GM12865 (cell line): Measurements from ENCODE around the gene WNT2.
A peak's percentile ranks its signal among the peaks of the same experiment; 100 is the strongest.

Source experiments
- DNase-seq: peaks from one replicate; pipeline ENCODE4 v3.0.0; 2010; ENCODE audit warnings: low read depth
- H3K4me3 ChIP-seq: 2 replicates; pipeline ENCODE4 v1.5.1; 2011; ENCODE audit warnings: mild to moderate bottlenecking, low read depth, low read length, control low read depth
- CTCF ChIP-seq: IDR thresholded peaks from 2 replicates; pipeline ENCODE4 v1.5.1; 2011; ENCODE audit warnings: low read length, control low read depth, low read depth, inconsistent platforms; ENCODE audit not compliant: insufficient read depth; ENCODE audit errors: missing control alignments

WNT2 gene

GRCh38 chr7:117241088-117241487 lies 81.8 kb downstream of the WNT2 start:
- no peak for TF ChIP-seq CTCF
- DNase-seq: no peak

GRCh38 chr7:117238937-117239336 lies 83.9 kb downstream of the WNT2 start:
- TF ChIP-seq CTCF: no peak

More at GRCh38 chr7:117241088-117241487, 81.8 kb downstream of the WNT2 start:
- no peak overlapping the region for H3K4me3 ChIP-seq

GRCh38 chr7:117238472-117238871 lies 84.4 kb downstream of the WNT2 start:
- no peak for DNase-seq
- no peak for TF ChIP-seq CTCF
- H3K4me3 ChIP-seq: no peak overlapping the region

More at GRCh38 chr7:117238937-117239336, 83.9 kb downstream of the WNT2 start:
- no peak overlapping the region for H3K4me3 ChIP-seq
- no peak for DNase-seq

GRCh38 chr7:117237646-117238045 lies 85.2 kb downstream of the WNT2 start:
- DNase-seq: no peak
- no peak for TF ChIP-seq CTCF
- H3K4me3 ChIP-seq: no peak overlapping the region

GRCh38 chr7:117231047-117231359 lies 91.9 kb downstream of the WNT2 start:
- DNase-seq: no peak
- TF ChIP-seq CTCF: no peak
- no peak overlapping the region for H3K4me3 ChIP-seq

GRCh38 chr7:117230276-117231046 lies 92.4 kb downstream of the WNT2 start:
- TF ChIP-seq CTCF: no peak
- H3K4me3 ChIP-seq: no peak overlapping the region
- peak; percentile 78 for DNase-seq

- TF ChIP-seq CTCF: no peak
- no peak overlapping the region for H3K4me3 ChIP-seq
- no peak for DNase-seq
Measured at GRCh38 chr7:117229350-117229749, 93.5 kb downstream of the WNT2 start.
